Sigmoid colon (tissue), 7 donors: ENCODE measurements around the gene CCDC136. TPM values are rescaled to one million over a fixed set of nuclear protein-coding genes. Genes with fewer than 3 reads are reported as not detected.

ENCODE experiments used
- DNase-seq: peaks from one replicate; pipeline ENCODE4 v3.0.0-alpha.2; 2019
- H3K27ac ChIP-seq, 4 donors: fragments of 200-600 bp; sonication (generic); one replicate each; pipeline ENCODE4 v1.5.1; 2016 to 2019; ENCODE audit warnings: mild to moderate bottlenecking in 1 of 4
- H3K27me3 ChIP-seq, 3 donors: fragments of 200-600 bp; sonication (generic); one replicate each; pipeline ENCODE4 v1.5.1; 2019; ENCODE audit warnings: mild to moderate bottlenecking in 1 of 3
- H3K36me3 ChIP-seq, 4 donors: fragments of 200-600 bp; sonication (generic); one replicate each; pipeline ENCODE4 v1.5.1; 2016 to 2019
- H3K4me1 ChIP-seq, 4 donors: fragments of 200-600 bp; sonication (generic); one replicate each; pipeline ENCODE4 v1.5.1; 2017 to 2019
- H3K4me3 ChIP-seq, 4 donors: fragments of 200-600 bp; sonication (generic); one replicate each; pipeline ENCODE4 v1.5.1; 2017 to 2019; ENCODE audit warnings: mild to moderate bottlenecking in 2 of 4, moderate library complexity in 1 of 4
- H3K9me3 ChIP-seq, 4 donors: fragments of 200-600 bp in 3 of 4; sonication (generic) in 3 of 4; one replicate each; pipeline versions ENCODE4 v1.5.1 to v1.6.1; 2013 to 2019
- CTCF ChIP-seq, 4 experiments: fragments of 450-650 bp in 3 of 4; fragments of 200-600 bp in 1 of 4; IDR thresholded peaks; one replicate each; pipeline ENCODE4 v1.5.1; 2016 to 2019; ENCODE audit warnings: antibody characterized with exemption in 4 of 4, mild to moderate bottlenecking in 3 of 4, moderate library complexity in 2 of 4
- EP300 ChIP-seq, 4 donors: sonication (generic); formaldehyde crosslinking; IDR thresholded peaks; one replicate each; pipeline ENCODE4 v1.6.1; 2017; ENCODE audit warnings: antibody characterized with exemption in 4 of 4
- POLR2A ChIP-seq, 2 donors: fragments of 450-650 bp; IDR thresholded peaks; one replicate each; pipeline ENCODE4 v1.6.1; 2016; ENCODE audit warnings: antibody characterized with exemption in 2 of 2, mild to moderate bottlenecking in 2 of 2, moderate library complexity in 2 of 2
- POLR2AphosphoS5 ChIP-seq, 4 donors: sonication (generic); formaldehyde crosslinking; IDR thresholded peaks; one replicate each; pipeline ENCODE4 v1.6.1; 2017; ENCODE audit warnings: antibody characterized with exemption in 4 of 4
- WGBS, 2 donors: extraction: QIAGEN DNeasy Blood & Tissue Kit; methylation state at CpG; one replicate each; pipeline ENCODE4 v1.1.7; 2013; 5-methylcytosine and 5-hydroxymethylcytosine counted together
- intact Hi-C: fragments of 100-400 bp; cut with DNase I; formaldehyde crosslinking; loops from one replicate; pipeline ENCODE4 v1.15.1; 2023
- polyA plus RNA-seq, 3 donors: library from polyadenylated mRNA; stranded (reverse); fragments of 200-250 nt; gene quantifications; one replicate each; pipeline ENCODE4 v1.2.3, GENCODE V29; 2013
- total RNA-seq, 4 donors: library from RNA; depleted of rRNA; stranded (reverse); fragments of >200 nt; gene quantifications; one replicate each; pipeline ENCODE4 v1.1.0, GENCODE V29; 2016
- donor health status: healthy with polysubstance abuse.
- donor health status: Bipolar disorder and iron deficiency.
- donor health status: healthy.

Gene CCDC136
- total and polyA plus RNA-seq, 7 donors = 2.4 to 53.7 (median 21.7) TPM; not detected in 1

DNA sequence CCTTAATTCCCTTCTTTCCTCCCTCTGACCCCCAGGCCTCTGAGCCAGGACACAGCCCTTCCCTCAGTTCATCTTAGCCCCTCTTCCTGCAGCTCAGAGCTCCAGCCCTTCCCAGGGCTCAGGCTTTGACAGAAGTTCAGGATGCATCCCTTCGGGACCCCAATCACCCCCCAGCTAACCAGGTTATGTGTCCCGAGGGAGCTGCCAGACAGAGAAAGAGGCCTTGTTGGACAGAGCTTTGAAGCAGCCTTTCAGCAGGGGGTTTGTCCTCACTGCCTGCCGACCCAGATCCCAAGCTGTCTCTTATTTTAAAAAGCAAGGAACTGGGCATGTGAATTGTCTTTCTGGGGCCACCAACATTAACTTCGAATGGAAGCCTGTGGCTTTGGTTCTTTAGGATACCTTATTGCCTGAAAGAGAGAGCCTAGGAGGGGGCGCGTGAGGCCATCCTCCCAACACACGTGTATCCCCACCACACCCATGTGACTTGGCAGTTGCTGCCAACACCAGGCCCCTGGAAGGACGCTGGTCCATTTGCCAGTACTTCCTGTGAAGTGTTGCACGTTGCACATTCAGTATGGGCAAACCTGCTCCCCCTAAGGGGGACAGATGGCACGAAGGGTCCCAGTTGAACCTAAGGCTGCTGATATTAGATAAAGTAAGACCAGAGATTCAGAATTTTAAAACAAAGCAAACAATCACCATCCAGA lies 858 bp downstream of the CCDC136 start:
- DNase-seq = peak; percentile 78
- H3K27ac ChIP-seq = peak overlapping the region in 3 of 4 donors; percentile 83 to 90 (median 86)
- intact Hi-C loops = loop anchor here (5.0 kb wide), 3 partner anchors 35 to 70 kb away; partner anchors contain the start of genes ATP6V1F and CALU
- peak overlapping the region in 3 of 4 donors; percentile 80 to 88 (median 81) for H3K4me3 ChIP-seq
- no peaks in the 10 kb centered on the region for H3K9me3 ChIP-seq
- peaks cover 0 to 6% (median 0%) of the 10 kb centered on the region in 4 donors for H3K36me3 ChIP-seq
- peaks cover 0 to 41% (median 25%) of the 10 kb centered on the region in 4 donors for H3K4me1 ChIP-seq
- no peak for TF ChIP-seq POLR2A (IDR thresholded peaks at IDR 0.05)
- TF ChIP-seq POLR2AphosphoS5 (IDR thresholded peaks at IDR 0.05) = peak in 2 of 4 donors; percentile 11 to 45
- TF ChIP-seq EP300 (IDR thresholded peaks at IDR 0.05) = peak in 1 of 4 donors; percentile 56
- TF ChIP-seq CTCF (IDR thresholded peaks at IDR 0.05) = no peak
- WGBS, 2 donors = 41 to 57% methylated on average over 10 of the region's 10 CpGs
- no peaks in the 10 kb centered on the region for H3K27me3 ChIP-seq

DNA sequence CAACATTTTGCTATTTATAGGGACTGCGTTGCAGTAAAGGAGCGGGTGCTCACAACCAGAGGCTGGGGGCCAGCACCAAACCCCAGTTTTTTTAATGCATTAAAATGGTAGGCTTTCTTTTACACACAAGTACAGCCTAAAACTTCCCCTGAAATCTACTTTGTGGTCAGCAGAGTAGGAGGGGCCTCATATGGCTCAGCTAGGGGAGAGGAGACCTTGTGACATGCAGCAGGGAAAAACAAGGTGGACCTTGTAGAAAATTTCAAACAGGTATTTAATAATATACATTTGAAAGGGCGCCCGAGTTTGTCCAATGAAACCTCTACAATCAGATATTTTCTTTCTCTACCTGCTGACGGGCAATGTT lies 1.4 kb downstream of the CCDC136 start:
- Histone ChIP-seq H3K27me3 (no peaks in the 10 kb centered on the region), H3K4me1 (peaks cover 0 to 41% (median 25%) of the 10 kb centered on the region in 4 donors), H3K4me3 (no peak overlapping the region), H3K36me3 (peaks cover 0 to 6% (median 0%) of the 10 kb centered on the region in 4 donors), H3K27ac (peak overlapping the region in 2 of 4 donors; percentile 83 to 90), H3K9me3 (no peaks in the 10 kb centered on the region)
- WGBS, 2 donors = 93 to 97% methylated on average over 5 of the region's 5 CpGs
- intact Hi-C loops = loop anchor here (5.0 kb wide), 3 partner anchors 36 to 69 kb away; partner anchors contain the start of genes ATP6V1F and CALU
- no peak for TF ChIP-seq POLR2A (IDR thresholded peaks at IDR 0.05)
- no peak for DNase-seq

- peak overlapping the region in 1 of 4 donors; percentile 90 for H3K27ac ChIP-seq
- TF ChIP-seq POLR2A (IDR thresholded peaks at IDR 0.05) = no peak
- TF ChIP-seq CTCF (IDR thresholded peaks at IDR 0.05) = no peak
- no peak for TF ChIP-seq POLR2AphosphoS5 (IDR thresholded peaks at IDR 0.05)
- no peak for TF ChIP-seq EP300 (IDR thresholded peaks at IDR 0.05)
- H3K36me3 ChIP-seq = peaks cover 0 to 6% (median 0%) of the 10 kb centered on the region in 4 donors
- H3K9me3 ChIP-seq = no peaks in the 10 kb centered on the region
- no peak overlapping the region for H3K4me3 ChIP-seq
- WGBS, 2 donors = 42 to 55% methylated on average over 3 of the region's 3 CpGs
- intact Hi-C loops = loop anchor here (5.0 kb wide), 3 partner anchors 37 to 68 kb away; partner anchors contain the start of genes ATP6V1F and CALU
- DNase-seq = no peak
- peaks cover 0 to 41% (median 25%) of the 10 kb centered on the region in 4 donors for H3K4me1 ChIP-seq
- no peaks in the 10 kb centered on the region for H3K27me3 ChIP-seq
Measured at GRCh38 chr7:128794020-128794419, 2.3 kb downstream of the CCDC136 start.

- no peak overlapping the region for H3K4me3 ChIP-seq
- 90 to 94% methylated on average over 8 of the region's 8 CpGs for WGBS, 2 donors
- H3K27me3 ChIP-seq = no peaks in the 10 kb centered on the region
- H3K36me3 ChIP-seq = peaks cover 0 to 6% (median 0%) of the 10 kb centered on the region in 4 donors
- H3K9me3 ChIP-seq = no peaks in the 10 kb centered on the region
- DNase-seq = no peak
- no peak for TF ChIP-seq EP300 (IDR thresholded peaks at IDR 0.05)
- TF ChIP-seq POLR2AphosphoS5 (IDR thresholded peaks at IDR 0.05) = no peak
- no peak for TF ChIP-seq POLR2A (IDR thresholded peaks at IDR 0.05)
- TF ChIP-seq CTCF (IDR thresholded peaks at IDR 0.05) = no peak
- intact Hi-C loops = loop anchor here (5.0 kb wide), 3 partner anchors 37 to 68 kb away; partner anchors contain the start of genes ATP6V1F and CALU
- peaks cover 0 to 41% (median 25%) of the 10 kb centered on the region in 4 donors for H3K4me1 ChIP-seq
- peak overlapping the region in 1 of 4 donors; percentile 90 for H3K27ac ChIP-seq
Measured at GRCh38 chr7:128794436-128794835, 2.7 kb downstream of the CCDC136 start.

DNA sequence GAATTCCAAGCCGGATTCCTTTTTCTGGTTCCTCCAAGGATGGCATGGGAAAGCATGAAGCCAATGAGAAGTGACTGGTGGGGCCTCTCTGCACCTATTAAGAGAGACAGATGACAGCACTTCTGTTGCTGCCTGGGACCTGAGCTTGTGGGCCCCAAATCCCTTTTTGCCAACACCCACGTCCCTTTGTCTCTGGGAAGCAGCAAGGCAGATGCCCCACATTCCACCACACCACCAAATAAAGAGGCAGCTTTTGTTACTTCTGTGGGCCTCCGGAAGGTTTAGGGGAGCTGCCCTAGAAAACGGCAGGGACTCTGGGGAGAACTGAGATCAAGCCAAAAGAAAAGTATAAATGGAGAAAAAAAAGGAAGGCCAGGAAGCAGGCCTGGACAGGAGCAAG lies 3.4 kb downstream of the CCDC136 start:
- Histone ChIP-seq H3K9me3 (no peaks in the 10 kb centered on the region), H3K27ac (no peak overlapping the region), H3K4me1 (peaks cover 0 to 41% (median 24%) of the 10 kb centered on the region in 4 donors), H3K27me3 (no peaks in the 10 kb centered on the region), H3K4me3 (no peak overlapping the region), H3K36me3 (peaks cover 0 to 6% (median 0%) of the 10 kb centered on the region in 4 donors)
- TF ChIP-seq CTCF (IDR thresholded peaks at IDR 0.05) (no peak), POLR2A (IDR thresholded peaks at IDR 0.05) (no peak), POLR2AphosphoS5 (IDR thresholded peaks at IDR 0.05) (no peak), EP300 (IDR thresholded peaks at IDR 0.05) (no peak)
- 90 to 92% methylated on average over 4 of the region's 4 CpGs for WGBS, 2 donors
- DNase-seq = no peak
- intact Hi-C loops = no loop called here
